NT2/D1 (cell line): ENCODE data around the gene PLCL1.

ENCODE experiments used
- SUZ12 ChIP-seq: IDR thresholded peaks from 2 replicates; pipeline ENCODE4 v1.6.1; 2011; ENCODE audit not compliant: insufficient read length, insufficient read depth; ENCODE audit errors: extremely low read depth
- ZNF274 ChIP-seq: IDR thresholded peaks from 2 replicates; pipeline ENCODE4 v1.6.1; 2011; ENCODE audit warnings: mild to moderate bottlenecking, low read depth, low read length

DNA sequence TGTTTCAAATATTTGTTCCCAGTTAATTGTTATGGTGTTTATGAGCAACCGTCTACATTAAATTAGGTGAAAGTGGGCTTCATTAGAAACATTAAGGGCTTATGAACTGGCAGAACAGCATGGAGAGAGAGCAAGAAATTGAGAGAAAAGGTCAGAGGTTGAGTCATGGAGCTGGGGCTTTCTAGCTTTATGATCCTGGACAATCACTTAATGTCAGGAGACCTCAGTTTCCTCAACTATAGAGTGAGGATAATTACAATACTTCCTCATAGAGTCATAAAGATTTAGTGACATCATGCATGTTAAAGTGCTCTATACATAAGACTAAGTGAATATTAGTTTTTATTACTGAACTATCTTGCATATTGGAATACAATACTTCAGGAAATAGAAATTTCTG, 83.9 kb downstream of the PLCL1 start:
- TF ChIP-seq ZNF274: no peak
- TF ChIP-seq SUZ12: no peak
